ENCODE results near the gene RUNX2.

DNA sequence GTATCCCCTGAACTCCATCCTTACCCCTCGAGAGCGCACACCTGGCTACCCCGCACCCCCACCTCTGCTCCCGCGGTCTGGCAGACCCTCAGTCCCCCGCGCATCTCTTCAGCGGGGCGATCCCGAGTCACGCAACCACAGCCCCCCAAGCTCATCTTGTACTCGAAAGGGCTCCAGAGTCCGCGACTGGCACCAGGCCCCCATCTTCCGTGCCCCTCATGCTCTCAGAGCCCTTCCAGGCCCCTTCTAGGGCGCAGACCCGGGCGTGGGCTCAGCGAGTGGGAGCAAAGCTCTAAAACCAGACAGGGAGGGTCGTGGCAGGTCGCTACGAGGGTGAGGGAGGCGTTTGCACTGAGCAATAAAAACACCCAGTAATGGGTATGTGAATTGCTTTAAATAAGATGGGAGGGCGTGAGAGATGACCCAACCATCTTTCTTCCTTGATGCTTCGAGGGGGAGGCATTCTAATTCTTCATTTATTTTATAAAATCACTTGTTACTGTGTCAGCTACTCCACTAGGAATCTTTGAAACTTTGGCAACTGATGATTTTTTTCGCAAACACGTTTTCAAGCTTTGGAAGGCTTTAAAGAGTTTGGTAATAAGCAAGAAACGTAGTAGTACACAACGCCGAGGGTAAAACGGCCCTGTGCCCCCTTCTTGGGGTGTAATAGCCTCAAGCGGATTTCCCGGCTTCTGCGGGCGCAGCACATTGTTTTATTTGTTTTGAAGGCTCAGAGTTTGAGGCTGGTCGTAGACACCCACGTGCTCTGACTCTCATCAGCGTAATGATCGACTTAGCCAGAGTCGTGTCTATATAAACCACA, 92.2 kb downstream of the RUNX2 start:
- TF ChIP-seq, protein P1, sequence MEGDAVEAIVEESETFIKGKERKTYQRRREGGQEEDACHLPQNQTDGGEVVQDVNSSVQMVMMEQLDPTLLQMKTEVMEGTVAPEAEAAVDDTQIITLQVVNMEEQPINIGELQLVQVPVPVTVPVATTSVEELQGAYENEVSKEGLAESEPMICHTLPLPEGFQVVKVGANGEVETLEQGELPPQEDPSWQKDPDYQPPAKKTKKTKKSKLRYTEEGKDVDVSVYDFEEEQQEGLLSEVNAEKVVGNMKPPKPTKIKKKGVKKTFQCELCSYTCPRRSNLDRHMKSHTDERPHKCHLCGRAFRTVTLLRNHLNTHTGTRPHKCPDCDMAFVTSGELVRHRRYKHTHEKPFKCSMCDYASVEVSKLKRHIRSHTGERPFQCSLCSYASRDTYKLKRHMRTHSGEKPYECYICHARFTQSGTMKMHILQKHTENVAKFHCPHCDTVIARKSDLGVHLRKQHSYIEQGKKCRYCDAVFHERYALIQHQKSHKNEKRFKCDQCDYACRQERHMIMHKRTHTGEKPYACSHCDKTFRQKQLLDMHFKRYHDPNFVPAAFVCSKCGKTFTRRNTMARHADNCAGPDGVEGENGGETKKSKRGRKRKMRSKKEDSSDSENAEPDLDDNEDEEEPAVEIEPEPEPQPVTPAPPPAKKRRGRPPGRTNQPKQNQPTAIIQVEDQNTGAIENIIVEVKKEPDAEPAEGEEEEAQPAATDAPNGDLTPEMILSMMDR (IDR thresholded peaks at IDR 0.05), result no peak
- TF ChIP-seq POLR2A (IDR thresholded peaks at IDR 0.05), result no peak

Measured in breast epithelium (tissue), 3 donors.